Eye (tissue), 1 donor: ENCODE measurements around the gene PHLPP2.
A peak's percentile ranks its signal among the peaks of the same experiment; 100 is the strongest.
"Not testable (repeated sequence)": the region's sequence is repeated elsewhere in the genome, so short reads cannot be mapped to it uniquely, and the experiment has no call there.

Source experiments
- DNase-seq: peaks from one replicate; pipeline ENCODE4 v3.0.0-alpha.2; 2015

PHLPP2 gene

DNA sequence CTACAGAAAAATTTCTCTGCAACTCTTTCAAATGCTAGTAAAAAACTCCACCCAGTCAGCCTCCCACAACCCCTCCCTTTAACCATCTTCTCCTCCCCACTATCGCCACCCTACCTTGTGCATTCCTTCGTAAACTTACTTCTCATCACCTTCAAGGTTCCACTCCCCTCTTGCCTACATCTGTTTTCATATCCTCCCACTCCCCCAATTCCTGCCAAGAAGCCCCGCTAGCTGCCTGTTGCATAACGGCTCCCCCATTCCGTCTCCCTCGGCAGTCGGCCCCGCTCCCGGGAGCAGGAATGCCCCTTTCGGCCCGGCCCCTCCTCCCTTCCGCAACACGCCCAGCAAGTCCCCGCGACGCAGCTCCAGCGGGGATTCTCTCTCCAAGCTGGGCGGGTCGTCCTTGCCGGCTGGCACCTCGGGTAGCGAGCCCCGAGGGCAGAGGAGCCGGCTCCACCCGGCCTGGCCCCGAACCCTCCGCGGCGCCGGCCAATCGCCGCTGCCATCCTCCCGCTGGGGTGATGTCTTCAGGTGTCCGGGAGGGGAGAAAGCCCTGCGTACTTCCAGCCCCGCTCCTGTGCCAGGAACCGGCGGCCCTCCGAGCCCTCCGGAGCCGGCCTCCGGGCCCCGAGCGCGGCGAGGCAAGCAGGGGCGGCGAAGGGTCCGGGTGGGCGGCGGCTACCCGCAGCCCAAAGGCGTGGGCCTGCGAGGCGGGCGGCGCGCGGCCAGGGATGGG lies 1.5 kb downstream of the PHLPP2 start:
- DNase-seq: peak; percentile 90

- no peak for DNase-seq
These were observed 3.3 kb downstream of the PHLPP2 start for GRCh38 chr16:71721066-71721740.

DNA sequence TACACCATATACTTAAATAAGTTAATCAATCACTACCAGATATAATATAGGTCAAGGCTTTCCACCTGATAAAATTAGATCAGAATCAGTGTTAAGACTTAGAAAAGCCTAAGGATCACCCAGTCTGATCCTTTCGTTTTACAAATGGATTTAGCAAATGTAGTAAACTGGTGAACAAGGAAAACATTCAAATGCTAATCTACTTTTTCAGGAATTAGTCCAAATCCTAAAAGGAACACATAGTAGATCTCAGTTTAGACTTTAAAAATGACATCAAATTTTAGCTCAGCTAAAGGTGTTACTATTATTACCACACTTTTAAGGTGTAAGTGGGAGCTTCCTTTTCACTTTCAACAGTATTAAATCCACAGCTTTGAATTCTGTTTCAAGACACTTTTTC lies 12.0 kb downstream of the PHLPP2 start:
- DNase-seq: no peak

GRCh38 chr16:71711789-71712188 lies 12.7 kb downstream of the PHLPP2 start:
- DNase-seq: no peak

GRCh38 chr16:71709229-71709781 lies 15.2 kb downstream of the PHLPP2 start:
- no peak for DNase-seq

DNA sequence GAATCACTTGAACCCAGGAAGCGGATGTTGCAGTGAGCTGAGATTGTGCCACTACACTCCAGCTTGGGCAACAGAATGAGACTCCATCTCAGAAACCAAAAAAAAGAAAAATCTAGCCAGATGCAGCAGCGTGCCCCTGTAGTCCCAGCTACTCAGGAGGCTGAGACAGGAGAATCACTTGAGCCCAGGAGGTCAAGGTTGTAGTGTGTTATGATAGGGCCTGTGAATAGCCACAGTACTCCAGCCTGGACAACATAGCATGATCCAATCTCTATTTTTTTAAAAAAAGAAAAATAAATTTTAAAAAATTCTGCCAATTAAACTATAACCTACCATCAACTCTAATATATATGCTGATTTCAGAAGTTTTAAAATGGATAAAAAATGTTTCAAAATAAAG lies 15.8 kb downstream of the PHLPP2 start:
- no peak for DNase-seq

DNA sequence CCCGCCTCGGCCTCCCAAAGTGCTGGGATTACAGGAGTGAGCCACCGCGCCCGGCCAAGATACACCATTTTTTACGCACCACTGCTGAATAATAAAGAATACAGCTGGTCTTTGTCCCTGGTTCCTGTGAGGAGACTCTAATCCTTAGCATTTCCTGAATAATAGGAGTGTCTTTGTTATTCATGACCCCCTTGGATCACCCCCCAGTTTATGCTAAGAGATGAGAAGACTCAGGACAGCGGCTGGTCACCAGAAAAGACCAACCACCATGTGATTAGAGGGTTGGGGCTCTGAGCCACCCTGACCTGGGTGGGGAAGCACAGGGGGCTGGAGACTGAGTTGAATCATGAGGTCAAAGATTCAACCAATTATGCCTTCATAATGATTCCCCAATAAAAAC lies 17.3 kb downstream of the PHLPP2 start:
- no peak for DNase-seq

GRCh38 chr16:71706046-71706445 lies 18.5 kb downstream of the PHLPP2 start:
- no peak for DNase-seq

GRCh38 chr16:71703333-71703732 lies 21.2 kb downstream of the PHLPP2 start:
- DNase-seq: no peak

GRCh38 chr16:71700831-71701230 lies 23.7 kb downstream of the PHLPP2 start:
- DNase-seq: no peak

DNA sequence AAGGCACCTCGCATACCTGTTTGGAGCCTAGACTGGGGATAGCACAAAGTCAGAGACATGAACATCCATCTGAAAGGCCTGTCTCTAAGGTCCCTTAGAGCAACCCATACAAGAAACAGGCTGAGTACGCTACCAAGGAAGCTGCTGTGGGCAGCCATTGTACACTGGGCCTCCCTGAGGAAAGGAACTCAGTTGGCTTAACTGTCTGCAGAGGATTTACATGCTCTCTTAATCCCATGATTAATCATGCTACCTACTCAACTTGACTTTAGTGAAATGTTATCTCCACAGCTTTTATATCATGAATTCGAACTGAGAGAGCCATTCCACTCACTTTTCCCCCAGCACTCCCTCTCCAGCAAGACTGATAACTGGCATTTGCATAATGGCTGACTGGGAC lies 26.0 kb downstream of the PHLPP2 start:
- no peak for DNase-seq

DNA sequence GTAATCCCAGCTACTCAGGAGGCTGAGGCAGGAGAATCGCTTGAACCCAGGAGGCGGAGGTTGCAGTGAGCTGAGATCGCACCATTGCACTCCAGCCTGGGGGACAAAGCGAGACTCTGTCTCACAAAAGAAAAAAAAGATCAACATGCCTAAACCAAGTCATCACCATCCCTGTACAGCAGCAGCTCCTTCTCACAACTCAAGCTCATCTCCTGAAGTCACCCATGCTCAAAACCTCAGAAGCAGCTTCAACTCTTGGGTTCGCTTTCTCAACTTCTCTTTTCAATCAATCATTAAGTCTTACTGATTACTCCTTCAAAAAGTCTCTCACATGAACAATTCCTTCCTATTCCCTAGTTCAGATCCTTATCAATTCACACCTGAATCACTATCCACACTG lies 31.3 kb downstream of the PHLPP2 start:
- DNase-seq: no peak

DNA sequence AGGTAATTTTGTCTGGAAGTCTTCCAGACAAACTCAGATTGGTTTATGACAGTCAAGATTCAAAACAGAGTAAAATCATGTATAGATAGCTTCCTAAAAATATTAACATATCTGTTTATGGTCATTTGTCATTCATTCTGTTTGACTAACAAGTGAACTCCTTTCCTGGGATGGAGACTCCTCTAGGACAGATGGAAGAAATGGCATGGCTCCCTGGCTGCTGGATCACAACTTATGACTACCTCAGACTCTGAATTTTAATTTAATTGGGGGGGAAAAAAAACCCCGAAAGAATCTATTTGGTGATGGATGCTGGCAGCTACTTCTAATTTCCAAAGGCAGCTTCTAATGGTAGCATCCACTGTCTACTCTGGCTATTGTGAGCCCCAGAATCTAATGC lies 34.6 kb downstream of the PHLPP2 start:
- DNase-seq: no peak

DNA sequence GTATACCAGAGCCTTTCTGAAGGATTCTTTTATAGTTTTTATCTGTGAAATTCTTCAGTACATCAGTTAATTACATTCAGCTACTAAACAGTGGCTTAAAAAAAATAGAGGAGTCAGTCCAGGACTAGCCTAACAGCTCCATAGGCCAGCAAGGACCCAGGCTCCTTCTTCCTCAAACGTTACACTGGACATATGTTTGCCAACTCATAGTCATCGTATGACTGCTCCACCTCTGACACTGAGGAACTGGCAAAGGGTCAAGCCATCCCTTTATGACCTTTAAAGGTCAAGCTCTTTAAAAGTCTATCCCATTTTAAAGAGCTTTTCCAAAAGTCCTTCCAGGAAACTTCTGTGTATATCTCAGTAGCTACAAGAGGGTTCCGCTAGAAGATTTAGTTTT lies 36.6 kb downstream of the PHLPP2 start:
- no peak for DNase-seq

DNA sequence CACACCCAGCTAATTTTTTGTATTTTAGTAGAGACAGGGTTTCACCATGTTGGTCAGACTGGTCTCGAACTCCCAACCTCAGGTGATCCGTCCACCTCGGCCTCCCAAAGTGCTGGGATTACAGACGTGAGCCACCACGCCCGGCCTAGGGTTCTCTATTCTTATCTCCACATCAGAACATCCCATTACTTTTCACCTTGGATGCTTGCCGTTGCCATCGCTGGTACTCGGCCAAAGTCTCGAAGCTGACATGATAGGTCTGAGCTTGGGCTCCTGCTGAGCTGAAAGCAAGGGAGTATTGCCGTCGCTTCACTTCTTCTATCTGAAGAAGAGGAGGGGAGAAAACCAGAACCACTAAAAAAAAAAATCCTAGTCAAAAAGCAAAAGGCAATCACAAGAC lies 40.2 kb downstream of the PHLPP2 start:
- not testable (repeated sequence) for DNase-seq

DNA sequence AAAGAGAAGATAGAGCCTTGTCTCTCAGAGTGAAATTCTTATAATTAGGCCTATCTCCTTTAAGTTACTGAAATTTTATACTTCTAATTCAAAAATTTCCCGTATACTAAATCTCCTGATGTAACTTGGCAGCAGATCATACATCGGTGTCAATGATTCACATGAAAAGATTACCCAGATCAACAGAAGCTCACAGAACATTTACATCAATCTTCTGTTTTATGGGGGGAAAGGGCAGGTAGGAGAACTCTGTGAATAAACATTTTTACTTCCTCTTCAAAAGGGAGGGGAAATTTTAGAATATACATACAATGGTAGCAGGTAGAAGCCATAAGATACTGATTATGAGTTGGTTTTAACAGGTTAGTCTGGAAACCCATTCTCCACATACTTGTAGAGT lies 43.1 kb downstream of the PHLPP2 start:
- no peak for DNase-seq

GRCh38 chr16:71676236-71676635 lies 48.3 kb downstream of the PHLPP2 start:
- DNase-seq: no peak

DNA sequence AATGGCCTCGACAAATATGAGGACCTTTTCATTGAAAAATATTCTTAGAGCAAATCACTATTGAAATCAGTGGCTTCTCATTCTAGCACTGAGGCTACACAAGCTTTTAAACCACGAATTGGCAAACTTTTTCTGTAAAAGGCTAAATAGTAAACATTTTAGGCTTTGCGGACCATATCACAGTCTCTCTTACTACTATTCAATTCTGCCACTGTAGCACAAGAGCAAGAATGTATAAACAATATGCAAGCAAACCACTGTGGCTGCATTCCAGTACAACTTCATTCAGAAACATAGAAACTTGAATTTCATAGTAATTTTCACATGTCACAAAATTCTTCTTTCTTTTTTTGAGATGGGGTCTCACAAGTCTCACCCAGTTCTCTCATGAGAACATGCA lies 49.1 kb downstream of the PHLPP2 start:
- DNase-seq: no peak

GRCh38 chr16:71674229-71674628 lies 50.3 kb downstream of the PHLPP2 start:
- DNase-seq: no peak

DNA sequence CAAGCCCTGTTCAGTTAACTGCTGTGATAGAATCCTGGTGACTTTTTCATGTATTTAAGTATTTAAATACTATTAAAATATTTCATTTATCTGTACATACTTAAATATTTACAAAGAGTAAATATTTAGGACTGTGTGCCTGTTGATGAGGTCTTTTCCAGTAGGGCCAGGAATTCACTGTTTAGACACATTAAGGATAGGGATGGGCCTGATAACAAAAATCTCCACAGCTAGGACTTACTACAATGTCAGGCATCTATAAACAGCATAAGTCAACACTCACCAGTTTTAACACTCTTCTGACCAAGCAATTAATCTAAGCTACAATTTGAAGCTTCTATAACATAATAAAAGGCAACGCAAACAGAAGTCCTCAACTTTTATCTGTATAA lies 50.9 kb downstream of the PHLPP2 start:
- DNase-seq: no peak

- DNase-seq: no peak
These were observed 51.5 kb downstream of the PHLPP2 start for GRCh38 chr16:71672803-71673581.

- DNase-seq: no peak
These were observed 52.4 kb downstream of the PHLPP2 start for GRCh38 chr16:71672125-71672524.

- no peak for DNase-seq
These were observed 53.3 kb downstream of the PHLPP2 start for GRCh38 chr16:71671165-71671564.

DNA sequence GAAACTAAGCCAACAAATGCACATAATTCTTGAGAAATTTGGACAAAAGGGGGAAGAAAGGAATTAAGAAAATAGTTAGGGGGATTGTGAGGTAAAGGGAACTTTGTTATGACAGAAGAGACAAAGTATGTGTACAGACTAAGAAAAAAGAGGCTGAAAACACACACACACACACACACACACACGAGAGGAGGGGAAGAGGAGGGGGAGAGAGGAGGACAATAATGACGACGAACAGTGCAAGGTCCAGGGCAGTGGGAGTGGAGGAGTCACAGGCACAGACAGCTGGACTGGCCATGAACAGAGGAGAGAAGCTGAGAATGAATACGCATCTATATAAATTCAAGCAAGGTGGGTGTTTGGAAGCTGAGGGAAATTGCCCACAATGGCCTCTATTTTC lies 54.0 kb downstream of the PHLPP2 start:
- no peak for DNase-seq
